ENCODE measurements around the gene OTOGL.

OTOGL gene

GRCh38 chr12:80352474-80352873 is 253.1 kb downstream of the OTOGL start:
- DNase-seq (ENCODE audit: low read depth in 1 of 2, low spot score in 1 of 2), result no peak
- H3K4me3 ChIP-seq (replicated peaks; ENCODE audit: insufficient read depth, low read length), result no peak overlapping the region
- no peaks in the 10 kb centered on the region for H3K27me3 ChIP-seq (ENCODE audit: insufficient read depth, poor library complexity, severe bottlenecking)
- no peak for TF ChIP-seq GABPA (IDR thresholded peaks at IDR 0.05; ENCODE audit: low read depth)
- no peak for TF ChIP-seq POLR2AphosphoS5 (IDR thresholded peaks at IDR 0.05; ENCODE audit: low read depth)
- no peak for TF ChIP-seq REST (IDR thresholded peaks at IDR 0.05; ENCODE audit: insufficient replicate concordance, low read depth)
- TF ChIP-seq SPI1 (IDR thresholded peaks at IDR 0.05; ENCODE audit: borderline replicate concordance, low read depth), result no peak
- TF ChIP-seq, protein P1, sequence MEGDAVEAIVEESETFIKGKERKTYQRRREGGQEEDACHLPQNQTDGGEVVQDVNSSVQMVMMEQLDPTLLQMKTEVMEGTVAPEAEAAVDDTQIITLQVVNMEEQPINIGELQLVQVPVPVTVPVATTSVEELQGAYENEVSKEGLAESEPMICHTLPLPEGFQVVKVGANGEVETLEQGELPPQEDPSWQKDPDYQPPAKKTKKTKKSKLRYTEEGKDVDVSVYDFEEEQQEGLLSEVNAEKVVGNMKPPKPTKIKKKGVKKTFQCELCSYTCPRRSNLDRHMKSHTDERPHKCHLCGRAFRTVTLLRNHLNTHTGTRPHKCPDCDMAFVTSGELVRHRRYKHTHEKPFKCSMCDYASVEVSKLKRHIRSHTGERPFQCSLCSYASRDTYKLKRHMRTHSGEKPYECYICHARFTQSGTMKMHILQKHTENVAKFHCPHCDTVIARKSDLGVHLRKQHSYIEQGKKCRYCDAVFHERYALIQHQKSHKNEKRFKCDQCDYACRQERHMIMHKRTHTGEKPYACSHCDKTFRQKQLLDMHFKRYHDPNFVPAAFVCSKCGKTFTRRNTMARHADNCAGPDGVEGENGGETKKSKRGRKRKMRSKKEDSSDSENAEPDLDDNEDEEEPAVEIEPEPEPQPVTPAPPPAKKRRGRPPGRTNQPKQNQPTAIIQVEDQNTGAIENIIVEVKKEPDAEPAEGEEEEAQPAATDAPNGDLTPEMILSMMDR (IDR thresholded peaks at IDR 0.05; ENCODE audit: insufficient read depth, low read length), result no peak
- H3K27ac ChIP-seq (replicated peaks), result no peak overlapping the region

DNA sequence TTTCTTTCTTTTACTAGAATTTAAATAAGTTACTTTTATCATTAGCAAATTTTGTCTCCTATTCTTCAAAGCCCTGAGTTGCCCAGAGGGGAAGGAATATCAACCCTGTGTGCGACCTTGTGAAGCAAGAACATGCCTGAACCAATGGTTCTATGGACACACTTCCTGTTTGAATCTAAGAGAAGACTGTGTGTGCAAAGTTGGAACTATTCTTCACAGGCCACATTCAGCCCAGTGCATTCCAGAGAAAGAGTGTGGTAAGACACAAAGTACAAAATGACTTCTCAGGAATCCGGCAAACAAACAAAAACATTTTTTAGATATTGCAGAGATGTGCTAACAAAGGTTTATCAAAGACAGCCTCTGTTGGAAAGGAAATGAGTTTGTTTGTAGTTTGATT is 253.9 kb downstream of the OTOGL start:
- no peak overlapping the region for H3K27ac ChIP-seq (replicated peaks)
- no peak for DNase-seq (ENCODE audit: low read depth in 1 of 2, low spot score in 1 of 2)

DNA sequence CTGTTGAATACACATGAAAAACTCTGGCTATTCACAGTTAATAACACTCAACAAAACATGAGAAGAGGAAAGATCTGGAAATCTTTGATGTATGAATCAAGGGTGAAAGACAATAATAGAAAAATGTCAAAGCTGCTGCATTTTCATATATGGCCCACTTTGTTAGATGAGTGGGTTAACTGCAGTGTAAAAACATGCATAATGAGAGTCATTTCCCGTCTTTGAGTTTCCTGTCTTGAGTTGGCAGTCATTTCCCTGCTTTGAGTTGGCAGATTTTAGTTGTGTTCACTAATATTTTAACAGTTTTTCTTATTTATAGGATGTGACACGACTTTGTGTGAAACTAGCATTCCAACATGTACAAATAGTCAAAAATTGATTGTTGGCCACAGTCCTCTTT is 256.8 kb downstream of the OTOGL start:
- no peaks in the 10 kb centered on the region for H3K27me3 ChIP-seq (ENCODE audit: insufficient read depth, poor library complexity, severe bottlenecking)
- H3K4me3 ChIP-seq (replicated peaks; ENCODE audit: insufficient read depth, low read length), result no peak overlapping the region
- no peak overlapping the region for H3K27ac ChIP-seq (replicated peaks)
- DNase-seq (ENCODE audit: low read depth in 1 of 2, low spot score in 1 of 2), result no peak
- TF ChIP-seq POLR2AphosphoS5 (IDR thresholded peaks at IDR 0.05; ENCODE audit: low read depth) (no peak), GABPA (IDR thresholded peaks at IDR 0.05; ENCODE audit: low read depth) (no peak), SPI1 (IDR thresholded peaks at IDR 0.05; ENCODE audit: borderline replicate concordance, low read depth) (no peak), REST (IDR thresholded peaks at IDR 0.05; ENCODE audit: insufficient replicate concordance, low read depth) (no peak)
- TF ChIP-seq, protein P1 (IDR thresholded peaks at IDR 0.05; ENCODE audit: insufficient read depth, low read length), result no peak

More for the DNA sequence above, 253.9 kb downstream of the OTOGL start:
- no peaks in the 10 kb centered on the region for H3K27me3 ChIP-seq (ENCODE audit: insufficient read depth, poor library complexity, severe bottlenecking)
- TF ChIP-seq POLR2AphosphoS5 (IDR thresholded peaks at IDR 0.05; ENCODE audit: low read depth), result no peak
- TF ChIP-seq REST (IDR thresholded peaks at IDR 0.05; ENCODE audit: insufficient replicate concordance, low read depth), result no peak
- no peak for TF ChIP-seq GABPA (IDR thresholded peaks at IDR 0.05; ENCODE audit: low read depth)
- TF ChIP-seq, protein P1 (IDR thresholded peaks at IDR 0.05; ENCODE audit: insufficient read depth, low read length), result no peak
- TF ChIP-seq SPI1 (IDR thresholded peaks at IDR 0.05; ENCODE audit: borderline replicate concordance, low read depth), result no peak
- no peak overlapping the region for H3K4me3 ChIP-seq (replicated peaks; ENCODE audit: insufficient read depth, low read length)
